ENCODE measurements around the gene CDH11.

GRCh38 chr16:64981568-64982281 lies 140.1 kb downstream of the CDH11 start:
- no peak for TF ChIP-seq CTCF (conservative IDR thresholded peaks at IDR 0.05; ENCODE audit: low read depth, low read length)
- no peak for TF ChIP-seq EZH2 (IDR thresholded peaks at IDR 0.05; ENCODE audit: borderline replicate concordance, low read depth, low read length, poor library complexity, severe bottlenecking)
